SH-SY5Y (cell line): Measurements from ENCODE around the gene TRIM47.

Experiments used
- GATA2 ChIP-seq: IDR thresholded peaks from 2 replicates; pipeline ENCODE4 v1.6.1; 2011; ENCODE audit warnings: mild to moderate bottlenecking, low read depth, low read length
- GATA3 ChIP-seq: IDR thresholded peaks from 2 replicates; pipeline ENCODE4 v1.6.1; 2011; ENCODE audit warnings: low read depth, mild to moderate bottlenecking, low read length, moderate library complexity

DNA sequence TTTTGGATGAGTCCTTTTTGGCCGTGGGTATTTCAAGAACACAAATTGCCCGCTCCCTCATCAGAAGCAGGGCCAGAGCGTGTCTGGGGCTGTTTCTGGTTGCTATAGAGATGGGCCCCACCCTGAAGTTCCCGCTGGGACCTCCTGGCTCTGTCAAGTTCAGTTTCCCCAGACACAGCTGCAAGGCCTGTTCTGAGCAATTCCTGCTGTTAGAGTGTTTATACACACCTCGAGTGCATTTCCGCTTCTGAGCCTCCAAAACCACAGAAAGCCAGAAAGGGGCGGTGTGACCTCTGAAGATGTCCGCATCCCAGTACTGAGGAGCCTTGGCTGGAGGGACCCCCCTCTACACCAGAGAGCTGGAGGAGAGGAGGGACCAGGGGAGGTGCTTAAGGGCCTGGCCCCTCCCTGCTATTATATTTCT lies 13.9 kb downstream of the TRIM47 start:
- no peak for TF ChIP-seq GATA2
- TF ChIP-seq GATA3: no peak
